Breast epithelium (tissue), 4 donors: ENCODE data around the gene KCND3. TPM values are rescaled to one million over a fixed set of nuclear protein-coding genes. Genes with fewer than 3 reads are reported as not detected.
A peak's percentile ranks its signal among the peaks of the same experiment; 100 is the strongest.

Experiments used
- DNase-seq, 2 donors: peaks; one replicate each; pipeline ENCODE4 v3.0.0-alpha.2; 2019; ENCODE audit warnings: low spot score in 2 of 2
- H3K27ac ChIP-seq, 2 donors: fragments of 200-600 bp; sonication (generic) in 1 of 2; one replicate each; pipeline ENCODE4 v1.5.1; 2016 to 2019; ENCODE audit warnings: mild to moderate bottlenecking in 1 of 2
- H3K27me3 ChIP-seq, 2 donors: fragments of 200-600 bp; sonication (generic) in 1 of 2; one replicate each; pipeline versions ENCODE4 v1.5.1 to v1.6.0; 2017 to 2019; ENCODE audit warnings: control low read depth in 1 of 2, mild to moderate bottlenecking in 1 of 2
- H3K36me3 ChIP-seq: fragments of 200-600 bp; one replicate; pipeline ENCODE4 v1.5.1; 2019
- H3K4me1 ChIP-seq, 2 donors: fragments of 200-600 bp; sonication (generic); one replicate each; pipeline ENCODE4 v1.5.1; 2016 to 2019; ENCODE audit warnings: control low read depth in 1 of 2
- H3K4me3 ChIP-seq, 3 donors: fragments of 200-600 bp; sonication (generic); 1 replicate in 2 of 3; 2 replicates in 1 of 3; pipeline ENCODE4 v1.5.1; 2016 to 2019; ENCODE audit warnings: mild to moderate bottlenecking in 3 of 3, moderate library complexity in 2 of 3
- H3K9me3 ChIP-seq, 2 donors: fragments of 200-600 bp; sonication (generic) in 1 of 2; one replicate each; pipeline ENCODE4 v1.5.1; 2016 to 2019; ENCODE audit warnings: control low read depth in 1 of 2
- CTCF ChIP-seq, 3 donors: fragments of 450-650 bp; IDR thresholded peaks; one replicate each; pipeline ENCODE4 v1.5.1; 2016 to 2017; ENCODE audit warnings: antibody characterized with exemption in 3 of 3, mild to moderate bottlenecking in 3 of 3, moderate library complexity in 3 of 3
- POLR2A ChIP-seq: fragments of 450-650 bp; IDR thresholded peaks from one replicate; pipeline ENCODE4 v1.6.1; 2016; ENCODE audit warnings: antibody characterized with exemption, mild to moderate bottlenecking, moderate library complexity
- POLR2AphosphoS5 ChIP-seq, 3 donors: sonication (generic); formaldehyde crosslinking; IDR thresholded peaks; one replicate each; pipeline ENCODE4 v1.6.1; 2017; ENCODE audit warnings: antibody characterized with exemption in 3 of 3
- intact Hi-C: fragments of 100-400 bp; cut with DNase I; formaldehyde crosslinking; loops from one replicate; pipeline ENCODE4 v1.15.1; 2023; ENCODE audit warnings: low total_unique reads
- total RNA-seq, 3 donors: library from RNA; depleted of rRNA; stranded (reverse); fragments of >200 nt; gene quantifications; one replicate each; pipeline ENCODE4 v1.1.0, GENCODE V29; 2016

Gene KCND3
- total RNA-seq, 3 donors from 2014 or later = 5.9 to 10.2 (median 6.7) TPM

GRCh38 chr1:112001436-112001835 is 12.0 kb upstream of the KCND3 start:
- Histone ChIP-seq H3K9me3 (no peaks in the 10 kb centered on the region), H3K27ac (no peak overlapping the region), H3K36me3 (no peaks in the 10 kb centered on the region), H3K27me3 (no peaks in the 10 kb centered on the region), H3K4me3 (no peak overlapping the region), H3K4me1 (no peaks in the 10 kb centered on the region)
- TF ChIP-seq POLR2A = no peak
- TF ChIP-seq POLR2AphosphoS5 (IDR thresholded peaks at IDR 0.05) = no peak
- TF ChIP-seq CTCF (IDR thresholded peaks at IDR 0.05) = no peak
- DNase-seq = no peak
- intact Hi-C loops = no loop called here

- intact Hi-C loops = no loop called here
- H3K4me1 ChIP-seq = no peaks in the 10 kb centered on the region
- TF ChIP-seq POLR2AphosphoS5 (IDR thresholded peaks at IDR 0.05) = no peak
- no peak for TF ChIP-seq POLR2A
- H3K36me3 ChIP-seq = no peaks in the 10 kb centered on the region
- no peak overlapping the region for H3K27ac ChIP-seq
- no peaks in the 10 kb centered on the region for H3K27me3 ChIP-seq
- no peak overlapping the region for H3K4me3 ChIP-seq
- H3K9me3 ChIP-seq = no peaks in the 10 kb centered on the region
- no peak for DNase-seq
Observed at GRCh38 chr1:112000048-112000447, 10.6 kb upstream of the KCND3 start.

- H3K36me3 ChIP-seq = no peaks in the 10 kb centered on the region
- intact Hi-C loops = no loop called here
- H3K9me3 ChIP-seq = no peaks in the 10 kb centered on the region
- no peak for DNase-seq
- no peak overlapping the region for H3K4me3 ChIP-seq
- no peaks in the 10 kb centered on the region for H3K4me1 ChIP-seq
- H3K27me3 ChIP-seq = no peaks in the 10 kb centered on the region
- H3K27ac ChIP-seq = no peak overlapping the region
- no peak for TF ChIP-seq POLR2AphosphoS5 (IDR thresholded peaks at IDR 0.05)
- TF ChIP-seq POLR2A = no peak
- TF ChIP-seq CTCF (IDR thresholded peaks at IDR 0.05) = no peak
Observed at GRCh38 chr1:111998332-111998731, 8.9 kb upstream of the KCND3 start.

- Histone ChIP-seq H3K9me3 (no peaks in the 10 kb centered on the region), H3K4me1 (no peaks in the 10 kb centered on the region), H3K36me3 (no peaks in the 10 kb centered on the region), H3K27ac (no peak overlapping the region), H3K27me3 (no peaks in the 10 kb centered on the region), H3K4me3 (no peak overlapping the region)
- DNase-seq = no peak
- intact Hi-C loops = no loop called here
- TF ChIP-seq POLR2AphosphoS5 (IDR thresholded peaks at IDR 0.05) (no peak), CTCF (IDR thresholded peaks at IDR 0.05) (no peak)
Observed at GRCh38 chr1:111992476-111992875, 3.0 kb upstream of the KCND3 start.

- Histone ChIP-seq H3K36me3 (no peaks in the 10 kb centered on the region), H3K27me3 (no peaks in the 10 kb centered on the region), H3K4me1 (no peaks in the 10 kb centered on the region), H3K27ac (peak overlapping the region; percentile 45 to 74), H3K4me3 (peak overlapping the region; percentile 59 to 89 (median 67)), H3K9me3 (no peaks in the 10 kb centered on the region)
- DNase-seq = peak; percentile 51 to 75
- peak in 1 of 3 donors; percentile 41 for TF ChIP-seq CTCF (IDR thresholded peaks at IDR 0.05)
- no peak for TF ChIP-seq POLR2A
- intact Hi-C loops = no loop called here
Observed at GRCh38 chr1:111990878-111991718, 1.6 kb upstream of the KCND3 start.
